Dedifferentiated amniotic fluid mesenchymal stem cell (primary cell): ENCODE results near the gene S1PR3.
"Not testable (repeated sequence)": the region's sequence is repeated elsewhere in the genome, so short reads cannot be mapped to it uniquely, and the experiment has no call there.

Experiments used
- DNase-seq: peaks from one replicate; pipeline ENCODE4 v3.0.0-alpha.2; 2016; ENCODE audit errors: extremely low spot score

S1PR3 gene

DNA sequence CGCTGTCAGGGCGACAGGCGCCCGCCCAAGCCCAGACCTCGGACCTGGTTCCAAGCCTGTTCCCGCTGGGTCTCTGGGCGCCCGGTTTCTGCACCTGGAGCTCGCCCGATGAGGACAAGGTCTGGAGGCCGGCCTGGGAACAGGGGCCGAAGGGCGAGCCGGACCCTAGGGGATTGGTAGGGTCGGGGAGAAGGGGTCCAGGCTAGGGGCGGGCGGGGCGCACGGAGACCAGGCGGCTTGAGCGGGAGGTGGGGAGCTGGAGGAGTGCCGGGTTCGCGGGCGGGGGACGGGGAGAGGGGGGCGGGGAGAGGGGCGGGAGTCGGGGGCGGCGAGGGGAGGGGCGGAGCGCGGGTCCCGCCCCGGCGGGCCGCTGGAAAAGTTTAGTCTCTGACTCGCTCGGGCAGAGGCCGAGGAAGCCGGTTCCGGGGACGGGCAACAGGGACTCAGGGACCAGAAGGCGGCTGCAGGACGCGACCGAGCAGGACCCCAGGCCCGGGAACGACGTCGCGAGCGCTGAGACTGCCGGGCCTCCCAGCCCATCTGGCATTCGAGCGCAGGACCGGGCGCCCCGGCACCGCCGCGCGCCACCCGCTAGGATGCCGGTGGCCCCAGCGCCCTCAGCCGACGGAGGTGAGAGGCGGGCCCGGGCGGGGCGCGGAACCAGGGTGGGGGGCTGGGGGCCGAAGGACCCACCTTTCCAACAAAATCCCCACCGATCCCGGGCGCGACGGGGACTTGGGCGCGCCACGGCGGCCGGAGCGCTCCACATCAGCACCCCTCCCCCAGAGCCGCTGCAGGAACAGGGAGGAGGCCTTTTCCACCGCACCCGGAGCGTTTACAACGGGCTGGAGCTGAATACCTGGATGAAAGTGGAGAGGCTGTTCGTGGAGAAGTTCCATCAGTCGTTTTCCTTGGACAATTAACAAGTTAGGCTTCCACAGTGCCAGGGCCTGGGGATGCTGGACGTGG lies at the start of gene S1PR3:
TSS of gene S1PR3 (plus strand) at position 403 of the 969 bp plus-strand sequence. CDS start 9,733 bp downstream, outside the sequence.
- DNase-seq = no peak

- not testable (repeated sequence) for DNase-seq
Observed at GRCh38 chr9:88941586-88941985, 49.7 kb upstream of the S1PR3 start.

DNA sequence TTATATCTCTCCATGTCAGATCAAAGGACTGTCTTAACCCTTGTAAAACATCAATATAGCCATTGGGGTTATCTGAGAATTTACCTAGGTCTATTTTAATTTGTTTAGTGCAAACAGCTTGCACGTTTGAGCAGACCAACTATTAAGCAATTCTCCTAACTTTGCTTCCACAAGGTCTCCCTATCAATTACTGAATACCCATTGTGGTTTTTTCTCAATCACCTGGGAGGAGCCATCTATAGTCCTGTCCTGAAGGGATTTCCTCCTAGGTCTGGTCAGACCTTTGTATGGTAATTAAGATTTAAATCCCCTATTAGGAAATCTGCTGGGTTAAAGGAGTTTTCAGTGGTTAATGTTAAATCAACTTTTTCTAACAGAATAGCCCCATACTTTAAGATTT lies 48.9 kb upstream of the S1PR3 start:
- no peak for DNase-seq

GRCh38 chr9:88945636-88946333 lies 45.5 kb upstream of the S1PR3 start:
- no peak for DNase-seq

- DNase-seq = peak; percentile 36
Observed at GRCh38 chr9:88947581-88948573, 43.4 kb upstream of the S1PR3 start.

GRCh38 chr9:88949425-88949824 lies 41.8 kb upstream of the S1PR3 start:
- DNase-seq = no peak

DNA sequence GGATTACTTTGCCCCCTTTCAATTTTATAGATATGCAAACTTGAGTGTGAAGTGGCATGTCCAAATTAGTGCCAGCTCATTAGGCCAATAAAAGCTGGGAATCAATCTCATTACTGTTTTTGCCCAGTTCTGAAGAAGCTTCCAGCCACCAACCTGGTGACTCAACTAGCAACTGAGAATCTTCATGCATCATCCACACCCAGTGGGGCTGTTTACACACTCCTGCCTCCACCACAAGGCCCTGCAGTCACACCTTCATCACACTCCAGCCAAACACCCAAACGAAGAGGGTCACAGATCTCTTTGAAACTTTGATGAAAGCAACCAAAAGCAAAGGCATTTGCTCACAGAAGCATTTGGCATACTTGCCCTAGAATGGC lies 41.3 kb upstream of the S1PR3 start:
- no peak for DNase-seq

DNA sequence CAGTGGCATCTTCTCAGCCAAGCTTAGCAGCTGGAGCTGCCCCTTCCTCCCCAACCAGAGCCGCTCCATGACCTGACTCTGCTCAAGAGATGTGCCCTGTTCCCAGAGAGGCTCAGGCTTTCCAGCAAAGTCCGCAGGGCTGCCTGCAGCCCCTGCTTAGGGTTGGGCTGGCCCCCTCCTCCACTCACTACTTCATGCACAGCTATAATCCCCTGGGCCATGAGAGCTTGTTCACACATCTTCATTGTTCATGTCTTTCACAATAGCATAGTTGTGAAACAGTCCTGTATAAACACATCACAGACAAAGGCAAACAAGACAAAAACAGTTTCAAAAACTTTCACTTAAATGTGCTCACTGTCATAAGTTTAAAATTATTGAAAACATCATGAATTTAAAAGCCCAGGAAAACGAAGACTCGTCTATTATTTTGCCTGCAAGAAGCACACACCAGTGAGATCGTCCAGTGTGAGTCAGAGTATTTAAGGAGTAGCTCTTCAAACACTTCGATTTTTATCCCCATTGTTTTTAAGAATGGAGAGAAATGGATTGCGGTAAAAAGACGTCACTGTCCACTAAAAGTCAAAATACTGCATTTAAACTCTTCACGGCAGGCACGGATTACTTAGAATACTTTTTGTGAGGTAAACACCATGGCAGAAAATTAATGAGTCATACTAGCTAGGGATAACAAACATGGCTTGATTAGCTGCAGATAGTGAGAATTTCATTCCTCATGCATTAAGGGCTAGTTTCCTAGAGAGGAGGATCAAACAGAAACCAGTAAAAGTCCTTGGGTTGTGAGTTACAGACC lies 40.7 kb upstream of the S1PR3 start:
- DNase-seq = peak; percentile 26

DNA sequence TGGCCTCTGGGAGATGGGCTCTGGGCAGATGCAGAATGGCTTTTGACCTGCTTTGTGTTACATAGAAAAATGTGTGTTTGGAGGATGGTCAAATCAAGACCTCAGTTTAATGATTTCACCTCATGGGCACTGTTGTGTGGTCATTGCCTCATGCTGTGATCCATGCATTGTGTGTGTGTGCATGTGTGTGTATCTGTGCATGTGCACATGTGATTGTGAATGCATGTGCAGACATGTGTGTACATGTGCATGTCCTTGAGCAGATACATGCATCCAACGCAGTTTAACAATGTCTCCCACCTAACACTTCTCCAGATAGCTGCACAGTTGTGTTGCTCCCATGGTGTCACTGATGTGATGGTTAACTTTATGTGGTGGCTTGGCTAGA lies 40.1 kb upstream of the S1PR3 start:
- no peak for DNase-seq

- DNase-seq = no peak
Observed at GRCh38 chr9:88952086-88952615, 39.1 kb upstream of the S1PR3 start.

- no peak for DNase-seq
Observed at GRCh38 chr9:88952976-88953375, 38.3 kb upstream of the S1PR3 start.

GRCh38 chr9:88953381-88954029 lies 37.8 kb upstream of the S1PR3 start:
- DNase-seq = peak; percentile 35

DNA sequence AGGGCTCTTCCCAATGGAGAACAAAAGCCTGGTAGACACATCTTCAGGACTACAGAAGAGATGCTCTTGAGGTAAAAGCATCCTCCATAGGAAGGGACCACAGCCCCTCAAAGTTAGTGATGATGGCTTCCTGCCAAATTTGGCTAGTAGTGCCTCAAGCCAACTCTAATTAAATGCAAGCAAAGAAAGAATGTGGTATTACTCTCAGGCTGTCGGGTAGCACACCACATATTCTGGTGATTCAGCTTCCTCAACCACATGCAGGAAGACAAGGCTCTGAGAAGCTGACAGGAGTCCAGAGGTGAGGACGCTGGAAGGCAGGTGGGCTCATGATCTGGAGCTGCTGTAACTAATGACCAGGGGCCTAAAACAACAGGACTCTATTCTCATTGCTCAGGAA lies 37.2 kb upstream of the S1PR3 start:
- DNase-seq = no peak

GRCh38 chr9:88957526-88957925 lies 33.7 kb upstream of the S1PR3 start:
- DNase-seq = no peak

GRCh38 chr9:88959727-88960469 lies 31.4 kb upstream of the S1PR3 start:
- DNase-seq = no peak

DNA sequence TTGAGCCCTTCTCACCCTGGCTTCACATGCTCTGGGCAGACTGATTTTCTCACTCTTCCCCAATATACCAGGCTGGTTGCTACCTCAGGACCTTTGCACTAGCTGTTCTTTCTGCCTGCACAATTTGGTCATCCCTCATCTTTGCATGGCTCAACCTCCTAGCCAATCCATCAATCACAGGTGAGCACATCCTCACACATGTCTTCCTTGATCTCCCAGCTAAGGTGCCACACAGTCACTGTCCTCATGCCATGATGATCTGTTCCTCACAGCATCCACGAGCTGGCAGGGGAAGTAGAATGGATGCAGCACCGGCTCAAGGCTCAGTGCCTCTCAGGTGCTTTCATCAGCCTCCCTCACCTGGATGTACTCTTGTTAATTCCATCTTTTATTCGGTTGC lies 30.6 kb upstream of the S1PR3 start:
- DNase-seq = no peak

- DNase-seq = no peak
Observed at GRCh38 chr9:88965473-88965872, 25.8 kb upstream of the S1PR3 start.

GRCh38 chr9:88966894-88967676 lies 24.2 kb upstream of the S1PR3 start:
- DNase-seq = no peak

- no peak for DNase-seq
Observed at GRCh38 chr9:88968799-88969198, 22.5 kb upstream of the S1PR3 start.
